Neural crest cell (in vitro differentiated cells): Measurements from ENCODE around the gene NMRK1. TPM values are rescaled to one million over a fixed set of nuclear protein-coding genes. Genes with fewer than 3 reads are reported as not detected.

Source experiments
- DNase-seq: peaks from one replicate; pipeline ENCODE4 v3.0.0; 2021; ENCODE audit warnings: low read depth, mixed read lengths, low spot score
- H3K27ac Mint-ChIP-seq: one replicate; pipeline ENCODE4 v1.8.0; 2021; ENCODE audit warnings: mild to moderate bottlenecking, mixed read lengths; ENCODE audit not compliant: unreplicated experiment
- H3K27me3 Mint-ChIP-seq: 2 replicates; pipeline ENCODE4 v1.8.0; 2021; ENCODE audit warnings: low read depth, mild to moderate bottlenecking, mixed read lengths
- H3K36me3 Mint-ChIP-seq: 2 replicates; pipeline ENCODE4 v1.8.0; 2021; ENCODE audit warnings: low read depth, mild to moderate bottlenecking, mixed read lengths
- H3K4me1 Mint-ChIP-seq: 2 replicates; pipeline ENCODE4 v1.8.0; 2021; ENCODE audit warnings: mixed read lengths
- H3K4me3 Mint-ChIP-seq: one replicate; pipeline ENCODE4 v1.8.0; 2021; ENCODE audit warnings: mild to moderate bottlenecking, mixed read lengths
- H3K9me3 Mint-ChIP-seq: 2 replicates; pipeline ENCODE4 v1.8.0; 2021; ENCODE audit warnings: mixed read lengths
- CTCF ChIP-seq: fragments of 200-600 bp; sonication (generic); conservative IDR thresholded peaks from 2 replicates; pipeline ENCODE4 v1.5.0; 2021; ENCODE audit warnings: antibody characterized with exemption, mild to moderate bottlenecking
- long read RNA-seq: library from polyadenylated mRNA; unstranded; transcript quantifications from one replicate; pipeline ENCODE4 v2.0.0, GENCODE V29; 2020
- total RNA-seq: library from RNA; stranded (reverse); gene quantifications from 2 replicates; pipeline ENCODE4 v1.2.1, GENCODE V29; 2021

The NMRK1 gene
- total RNA-seq: 1.2 and 2.3 TPM in 2 replicates
- long read RNA-seq, partial matches to known transcripts: 0 of 4 reads
- long read RNA-seq, other reads (novel, unspliced or antisense): 1 of 4 reads

GRCh38 chr9:75087824-75088645 lies at the start of gene NMRK1, which contains the start of gene OSTF1:
TSS of gene NMRK1 (minus strand) at chr9:75088155. CDS start at chr9:75083115, 5,040 bp downstream.
TSS of gene OSTF1 (plus strand) at chr9:75088514. CDS start at chr9:75088693, 179 bp downstream.
- TF ChIP-seq CTCF: no peak
- peak within 1 kb of the TSS; percentile 95 for H3K4me3 Mint-ChIP-seq
- H3K36me3 Mint-ChIP-seq: no peaks in the 10 kb centered on the region
- peak within 1 kb of the TSS; percentile 62 for H3K27ac Mint-ChIP-seq
- no peaks in the 10 kb centered on the region for H3K9me3 Mint-ChIP-seq
- peaks cover 27% of the 10 kb centered on the region for H3K27me3 Mint-ChIP-seq
- peak; percentile 79 for DNase-seq
- H3K4me1 Mint-ChIP-seq: peaks cover 25% of the 10 kb centered on the region

GRCh38 chr9:75134495-75134894 lies 46.5 kb upstream of the NMRK1 start:
- H3K4me1 Mint-ChIP-seq: no peaks in the 10 kb centered on the region
- H3K27me3 Mint-ChIP-seq: no peaks in the 10 kb centered on the region
- no peak for DNase-seq
- no peak for TF ChIP-seq CTCF
- no peaks in the 10 kb centered on the region for H3K36me3 Mint-ChIP-seq
- no peak overlapping the region for H3K4me3 Mint-ChIP-seq
- H3K27ac Mint-ChIP-seq: no peak overlapping the region
- H3K9me3 Mint-ChIP-seq: no peaks in the 10 kb centered on the region

- Mint-ChIP-seq H3K4me1 (no peaks in the 10 kb centered on the region), H3K4me3 (no peak overlapping the region), H3K27me3 (no peaks in the 10 kb centered on the region), H3K9me3 (no peaks in the 10 kb centered on the region), H3K36me3 (no peaks in the 10 kb centered on the region), H3K27ac (no peak overlapping the region)
- no peak for TF ChIP-seq CTCF
- no peak for DNase-seq
Observed at GRCh38 chr9:75133396-75133795, 45.4 kb upstream of the NMRK1 start.

- H3K4me1 Mint-ChIP-seq: no peaks in the 10 kb centered on the region
- H3K27ac Mint-ChIP-seq: no peak overlapping the region
- no peaks in the 10 kb centered on the region for H3K9me3 Mint-ChIP-seq
- no peak for TF ChIP-seq CTCF
- DNase-seq: no peak
- no peaks in the 10 kb centered on the region for H3K36me3 Mint-ChIP-seq
- no peaks in the 10 kb centered on the region for H3K27me3 Mint-ChIP-seq
- H3K4me3 Mint-ChIP-seq: no peak overlapping the region
Observed at GRCh38 chr9:75132244-75132643, 44.3 kb upstream of the NMRK1 start.

GRCh38 chr9:75131700-75132099 lies 43.7 kb upstream of the NMRK1 start:
- TF ChIP-seq CTCF: no peak
- H3K9me3 Mint-ChIP-seq: no peaks in the 10 kb centered on the region
- H3K27me3 Mint-ChIP-seq: no peaks in the 10 kb centered on the region
- no peaks in the 10 kb centered on the region for H3K36me3 Mint-ChIP-seq
- no peak overlapping the region for H3K27ac Mint-ChIP-seq
- H3K4me1 Mint-ChIP-seq: no peaks in the 10 kb centered on the region
- no peak overlapping the region for H3K4me3 Mint-ChIP-seq
- no peak for DNase-seq
